OCI-LY7 (cell line): ENCODE measurements around the gene ZNF345. TPM values are rescaled to one million over a fixed set of nuclear protein-coding genes. Genes with fewer than 3 reads are reported as not detected.

Experiments used
- BruUV-seq: library from RNA; stranded (reverse); fragments of 400-500 nt; replicated peaks from 2 replicates; lab custom pipeline; 2021; lab: Mats Ljungman, UMichigan
- CTCF ChIA-PET: fragments of 300-600 bp; sonication (Branson Sonifier 250); formaldehyde crosslinking; loops from one replicate; lab custom pipeline; 2022; ENCODE audit warnings: antibody characterized with exemption; ENCODE audit not compliant: unreplicated experiment; lab: Charles Lee
- POLR2A ChIA-PET: fragments of 300-600 bp; sonication (Branson Sonifier 250); formaldehyde crosslinking; loops from one replicate; lab custom pipeline; 2022; ENCODE audit warnings: antibody characterized with exemption; lab: Charles Lee
- DNase-seq: peaks from one replicate; pipeline ENCODE4 v3.0.0-alpha.2; 2015; ENCODE audit warnings: low spot score
- H2AFZ ChIP-seq: fragments of 200-600 bp; sonication (generic), shearing (Covaris generic); 2 replicates; pipeline ENCODE4 v1.6.1; 2014; ENCODE audit warnings: mild to moderate bottlenecking, antibody characterized with exemption, low read length, moderate library complexity
- H3K27ac ChIP-seq: fragments of 200-600 bp; sonication (generic); 2 replicates; pipeline ENCODE4 v1.5.1; 2014; ENCODE audit warnings: mixed run types, low read depth, mild to moderate bottlenecking, moderate library complexity, low read length, inconsistent platforms; ENCODE audit not compliant: poor library complexity, severe bottlenecking
- H3K36me3 ChIP-seq: fragments of 200-600 bp; sonication (generic); 2 replicates; pipeline ENCODE4 v1.6.1; 2014; ENCODE audit warnings: mild to moderate bottlenecking, antibody characterized with exemption, low read length, moderate library complexity, mixed read lengths; ENCODE audit not compliant: insufficient read depth
- H3K4me1 ChIP-seq: fragments of 200-600 bp; sonication (generic); 2 replicates; pipeline ENCODE4 v1.5.1; 2014; ENCODE audit warnings: mild to moderate bottlenecking, low read length; ENCODE audit not compliant: insufficient read depth, poor library complexity, severe bottlenecking
- H3K4me2 ChIP-seq: fragments of 200-600 bp; sonication (generic); 2 replicates; pipeline ENCODE4 v1.6.1; 2014; ENCODE audit warnings: mild to moderate bottlenecking, low read length
- H3K4me3 ChIP-seq: fragments of 200-600 bp; sonication (generic); 2 replicates; pipeline ENCODE4 v1.5.1; 2014; ENCODE audit warnings: mild to moderate bottlenecking, low read depth, low read length; ENCODE audit not compliant: poor library complexity, severe bottlenecking
- H3K79me2 ChIP-seq: fragments of 200-600 bp; sonication (generic); 2 replicates; pipeline ENCODE4 v1.6.1; 2016; ENCODE audit warnings: low read depth, mild to moderate bottlenecking, low read length, moderate library complexity, mixed read lengths; ENCODE audit not compliant: insufficient read depth
- H3K9me2 ChIP-seq: fragments of 200-600 bp; sonication (generic); 2 replicates; pipeline ENCODE4 v1.6.1; 2016; ENCODE audit warnings: mild to moderate bottlenecking, low read length, mixed read lengths; ENCODE audit not compliant: insufficient read depth
- H3K9me3 ChIP-seq: fragments of 200-600 bp; sonication (generic); 2 replicates; pipeline ENCODE4 v1.6.1; 2014; ENCODE audit warnings: mild to moderate bottlenecking, mixed run types, low read length, mixed read lengths
- H4K20me1 ChIP-seq: fragments of 200-600 bp; sonication (generic); 2 replicates; pipeline ENCODE4 v1.6.1; 2014; ENCODE audit warnings: mild to moderate bottlenecking, antibody characterized with exemption, low read length, moderate library complexity, mixed read lengths; ENCODE audit not compliant: insufficient read depth
- EZH2phosphoT487 ChIP-seq: fragments of 200-600 bp; sonication (generic); IDR thresholded peaks from 2 replicates; pipeline ENCODE4 v1.6.1; 2018; ENCODE audit warnings: low read depth, borderline replicate concordance, mild to moderate bottlenecking, mixed run types, antibody characterized with exemption, low read length, moderate library complexity, mixed read lengths
- intact Hi-C: fragments of 100-400 bp; cut with micrococcal nuclease; formaldehyde crosslinking; loops from one replicate; pipeline ENCODE4 v1.10.0; 2022; ENCODE audit not compliant: unreplicated experiment
- total RNA-seq, 2 experiments: library from RNA; depleted of rRNA in 1 of 2; stranded (reverse); fragments of >200 nt in 1 of 2; shearing (Covaris generic) in 1 of 2; gene quantifications; 2 replicates each; pipeline ENCODE4 v1.2.3, GENCODE V29; 2014 to 2022
- TF ChIP-seq, protein P1 (sequence below): fragments of 200-600 bp; sonication (generic); conservative IDR thresholded peaks from 2 replicates; pipeline ENCODE4 v1.5.1; 2014; ENCODE audit warnings: mild to moderate bottlenecking, antibody characterized with exemption, low read length, moderate library complexity, mixed read lengths

Gene ZNF345
- total RNA-seq, 2 experiments from 2014 or later = 1.1 to 3.0 TPM

DNA sequence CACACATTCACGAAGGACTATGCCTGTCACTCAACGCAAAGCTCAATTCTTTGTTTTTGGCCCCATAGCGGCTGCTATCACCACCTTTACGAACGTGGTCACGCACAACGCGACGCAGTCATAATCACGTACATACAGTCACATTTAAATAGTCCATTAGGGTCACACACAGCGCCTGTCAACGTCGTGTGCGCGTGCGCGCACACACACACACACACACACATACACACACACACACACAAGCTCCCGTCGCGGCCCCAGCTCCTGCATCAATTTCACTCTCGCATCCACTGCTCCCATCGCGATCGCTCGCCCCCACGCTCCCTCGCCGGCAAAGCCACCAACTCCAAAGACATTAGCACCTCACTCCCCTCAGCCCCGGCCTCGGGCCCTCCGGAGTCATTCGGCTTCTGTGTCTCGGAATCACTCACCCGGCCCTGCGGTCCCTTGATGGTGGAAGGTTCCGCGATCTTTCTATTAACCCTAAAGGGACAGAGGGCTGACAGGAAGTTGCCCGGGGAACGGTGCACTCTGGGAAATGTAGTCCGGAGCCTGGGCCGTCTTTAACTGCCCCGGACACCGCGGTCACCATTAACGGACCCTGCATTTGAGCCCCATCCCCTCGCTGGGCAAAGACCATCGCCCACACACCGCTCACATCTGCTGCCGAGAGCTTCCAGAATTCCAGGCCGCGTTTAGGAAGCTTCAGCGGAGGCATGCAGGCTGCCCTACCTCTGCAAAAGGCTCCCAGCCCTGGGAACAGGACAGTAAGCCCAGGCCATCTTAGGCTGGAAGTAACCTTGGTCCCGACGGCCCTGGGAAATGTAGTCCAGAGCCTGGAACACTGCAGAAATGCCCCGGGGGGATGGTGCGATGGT, 12.5 kb upstream of the ZNF345 start, which contains the start of gene ZNF790:
Gene ZNF790 (minus strand): TSS at position 482 of the 878 bp plus-strand sequence. CDS start 12,768 bp downstream, outside the sequence.
- Histone ChIP-seq H3K27ac (no peak within 1 kb of the TSS), H3K4me1 (no peaks in the 10 kb centered on the region), H3K4me2 (0 out of 2 replicates have a peak within 1 kb of the TSS, but pooled peaks have one; percentile 16), H3K4me3 (no peak within 1 kb of the TSS), H3K9me2 (no peaks in the 10 kb centered on the region), H3K36me3 (peaks cover 7% of the 10 kb centered on the region; the same call in 1 of the 2 replicates), H2AFZ (no peak within 1 kb of the TSS), H3K79me2 (no peaks in the 10 kb centered on the region), H3K9me3 (no peaks in the 10 kb centered on the region; the same call in 1 of the 2 replicates), H4K20me1 (no peaks in the 10 kb centered on the region)
- intact Hi-C loops = no loop called here
- no peak for DNase-seq
- TF ChIP-seq, protein P1, sequence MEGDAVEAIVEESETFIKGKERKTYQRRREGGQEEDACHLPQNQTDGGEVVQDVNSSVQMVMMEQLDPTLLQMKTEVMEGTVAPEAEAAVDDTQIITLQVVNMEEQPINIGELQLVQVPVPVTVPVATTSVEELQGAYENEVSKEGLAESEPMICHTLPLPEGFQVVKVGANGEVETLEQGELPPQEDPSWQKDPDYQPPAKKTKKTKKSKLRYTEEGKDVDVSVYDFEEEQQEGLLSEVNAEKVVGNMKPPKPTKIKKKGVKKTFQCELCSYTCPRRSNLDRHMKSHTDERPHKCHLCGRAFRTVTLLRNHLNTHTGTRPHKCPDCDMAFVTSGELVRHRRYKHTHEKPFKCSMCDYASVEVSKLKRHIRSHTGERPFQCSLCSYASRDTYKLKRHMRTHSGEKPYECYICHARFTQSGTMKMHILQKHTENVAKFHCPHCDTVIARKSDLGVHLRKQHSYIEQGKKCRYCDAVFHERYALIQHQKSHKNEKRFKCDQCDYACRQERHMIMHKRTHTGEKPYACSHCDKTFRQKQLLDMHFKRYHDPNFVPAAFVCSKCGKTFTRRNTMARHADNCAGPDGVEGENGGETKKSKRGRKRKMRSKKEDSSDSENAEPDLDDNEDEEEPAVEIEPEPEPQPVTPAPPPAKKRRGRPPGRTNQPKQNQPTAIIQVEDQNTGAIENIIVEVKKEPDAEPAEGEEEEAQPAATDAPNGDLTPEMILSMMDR = no peak
- TF ChIP-seq EZH2phosphoT487 = no peak
- ChIA-PET CTCF (no interaction called here), POLR2A (no interaction called here)
- no TSS peak for BruUV-seq

DNA sequence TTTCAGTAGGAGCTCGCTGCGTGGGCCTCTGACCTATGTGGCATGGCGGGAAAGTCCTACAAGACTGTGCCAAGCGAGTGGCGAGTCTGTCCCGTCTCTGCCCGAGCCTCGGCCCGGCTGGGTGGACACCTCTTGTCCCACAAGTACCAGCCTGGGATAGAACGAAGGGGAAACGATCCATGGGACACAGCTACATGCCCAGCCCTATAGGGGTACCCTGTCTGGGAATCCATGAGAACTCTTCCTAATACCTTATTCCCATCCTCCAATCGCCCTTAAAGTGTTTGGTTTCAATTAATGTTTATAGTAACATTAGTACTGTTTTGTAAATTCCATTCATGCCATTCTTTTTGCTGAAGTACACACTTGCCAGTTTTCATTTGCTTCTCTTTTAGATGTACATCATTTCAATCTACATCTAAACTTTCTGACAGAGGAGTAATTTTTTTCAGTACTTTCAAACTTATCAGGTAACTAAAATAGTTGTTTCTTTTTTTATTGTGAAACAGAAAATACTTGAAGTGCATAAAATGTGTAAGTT, 11.8 kb upstream of the ZNF345 start:
- DNase-seq = no peak
- TF ChIP-seq EZH2phosphoT487 = no peak
- TF ChIP-seq, protein P1 = no peak
- CTCF ChIA-PET = no interaction called here
- Histone ChIP-seq H3K9me2 (no peaks in the 10 kb centered on the region), H3K9me3 (no peaks in the 10 kb centered on the region; the same call in 1 of the 2 replicates), H3K4me3 (no peak overlapping the region), H3K4me2 (no peak overlapping the region), H3K79me2 (no peaks in the 10 kb centered on the region), H2AFZ (no peak overlapping the region), H3K27ac (no peak overlapping the region), H3K4me1 (no peaks in the 10 kb centered on the region), H4K20me1 (no peaks in the 10 kb centered on the region), H3K36me3 (0 out of 2 replicates have a peak, but pooled peaks cover under 1% of the 10 kb centered on the region)
- intact Hi-C loops = no loop called here
- no TSS peak for BruUV-seq
- POLR2A ChIA-PET = no interaction called here
